Thymus (tissue), 11 donors: ENCODE data around the gene MTG1. TPM values are rescaled to one million over a fixed set of nuclear protein-coding genes. Genes with fewer than 3 reads are reported as not detected.

Experiments used
- DNase-seq, 9 donors: peaks; one replicate each; pipeline ENCODE4 v3.0.0-alpha.2; 2013; ENCODE audit warnings: low spot score in 9 of 9, low read depth in 6 of 9, missing footprints in 1 of 9
- H3K27ac ChIP-seq, 2 donors: one replicate each; pipeline ENCODE4 v1.5.1; 2013; ENCODE audit warnings: control low read depth in 1 of 2, low read depth in 1 of 2, low read length in 1 of 2, mild to moderate bottlenecking in 1 of 2, moderate library complexity in 1 of 2
- H3K27me3 ChIP-seq, 2 donors: one replicate each; pipeline ENCODE4 v1.5.1; 2013; ENCODE audit warnings: low read length in 1 of 2; ENCODE audit not compliant: control insufficient read depth in 2 of 2, insufficient read depth in 1 of 2
- H3K36me3 ChIP-seq, 2 donors: one replicate each; pipeline ENCODE4 v1.5.1; 2013; ENCODE audit warnings: low read length in 1 of 2, mild to moderate bottlenecking in 1 of 2, moderate library complexity in 1 of 2; ENCODE audit not compliant: control insufficient read depth in 2 of 2, insufficient read depth in 2 of 2
- H3K4me1 ChIP-seq, 2 donors: one replicate each; pipeline ENCODE4 v1.5.1; 2013; ENCODE audit warnings: low read length in 2 of 2; ENCODE audit not compliant: control insufficient read depth in 2 of 2, insufficient read depth in 2 of 2
- H3K4me3 ChIP-seq, 2 donors: one replicate each; pipeline ENCODE4 v1.5.1; 2013; ENCODE audit warnings: low read length in 2 of 2, control low read depth in 1 of 2, mild to moderate bottlenecking in 1 of 2
- H3K9me3 ChIP-seq, 2 donors: one replicate each; pipeline ENCODE4 v1.5.1; 2013; ENCODE audit warnings: low read length in 1 of 2, mild to moderate bottlenecking in 1 of 2; ENCODE audit not compliant: control insufficient read depth in 2 of 2, insufficient read depth in 1 of 2
- WGBS: extraction: QIAGEN DNeasy Blood & Tissue Kit; methylation state at CpG from one replicate; pipeline ENCODE4 v1.1.7; 2013; 5-methylcytosine and 5-hydroxymethylcytosine counted together
- polyA plus RNA-seq: library from polyadenylated mRNA; stranded (reverse); fragments of 200-250 nt; gene quantifications from one replicate; pipeline ENCODE4 v1.2.3, GENCODE V29; 2013
- total RNA-seq: library from RNA; stranded (reverse); fragments of 120-200 nt; gene quantifications from one replicate; pipeline ENCODE4 v1.2.4, GENCODE V29; 2013
- donor health status: healthy.

The MTG1 gene
- total and polyA plus RNA-seq, 2 donors, result 22.7 to 59.4 TPM

DNA sequence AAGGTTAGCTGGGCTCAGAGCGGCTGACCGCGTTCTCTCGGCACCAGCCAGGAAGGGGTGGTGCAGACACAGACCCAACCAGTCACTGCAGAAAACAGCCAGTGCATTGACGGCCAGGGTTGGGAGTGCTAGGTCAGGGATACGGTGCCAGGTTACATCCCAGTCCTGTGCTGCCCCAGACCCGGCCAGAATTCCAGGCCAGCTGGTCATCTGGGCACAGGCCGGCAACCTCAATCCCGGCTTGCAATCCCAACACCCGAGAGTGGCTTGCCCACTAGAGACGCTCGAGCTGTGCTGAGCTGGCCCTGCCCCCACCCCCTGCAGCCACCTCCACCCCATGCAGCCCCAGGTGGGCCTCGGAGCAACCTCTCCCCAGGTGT is 43.0 kb upstream of the MTG1 start:
- H3K27me3 ChIP-seq, result peaks cover 3 to 24% of the 10 kb centered on the region in 2 donors
- DNase-seq, result no peak
- WGBS, result 67% methylated on average over 13 of the region's 13 CpGs
- H3K36me3 ChIP-seq, result no peaks in the 10 kb centered on the region
- H3K4me1 ChIP-seq, result peaks cover 0 to under 1% of the 10 kb centered on the region in 2 donors
- no peak overlapping the region for H3K27ac ChIP-seq
- H3K4me3 ChIP-seq, result no peak overlapping the region
- no peaks in the 10 kb centered on the region for H3K9me3 ChIP-seq

GRCh38 chr10:133351408-133352318 is 42.3 kb upstream of the MTG1 start:
- Histone ChIP-seq H3K36me3 (no peaks in the 10 kb centered on the region), H3K4me3 (no peak overlapping the region), H3K27me3 (peaks cover 3 to 27% of the 10 kb centered on the region in 2 donors), H3K27ac (no peak overlapping the region), H3K9me3 (no peaks in the 10 kb centered on the region), H3K4me1 (peaks cover 4 to 6% of the 10 kb centered on the region in 2 donors)
- no peak for DNase-seq
- WGBS, result 79% methylated on average over 24 of the region's 24 CpGs

- Histone ChIP-seq H3K27me3 (peaks cover 0 to 23% of the 10 kb centered on the region in 2 donors), H3K4me1 (peaks cover 9 to 12% of the 10 kb centered on the region in 2 donors), H3K36me3 (no peaks in the 10 kb centered on the region), H3K9me3 (no peaks in the 10 kb centered on the region), H3K4me3 (no peak overlapping the region), H3K27ac (no peak overlapping the region)
- DNase-seq, result no peak
- 91% methylated on average over 16 of the region's 16 CpGs for WGBS
Observed at GRCh38 chr10:133353202-133353959, 40.6 kb upstream of the MTG1 start.

GRCh38 chr10:133353988-133354605 is 39.9 kb upstream of the MTG1 start:
- no peak for DNase-seq
- H3K4me3 ChIP-seq, result no peak overlapping the region
- H3K27ac ChIP-seq, result no peak overlapping the region
- H3K36me3 ChIP-seq, result no peaks in the 10 kb centered on the region
- H3K9me3 ChIP-seq, result no peaks in the 10 kb centered on the region
- H3K4me1 ChIP-seq, result peaks cover 9 to 12% of the 10 kb centered on the region in 2 donors
- 91% methylated on average over 16 of the region's 16 CpGs for WGBS
- H3K27me3 ChIP-seq, result peaks cover 0 to 23% of the 10 kb centered on the region in 2 donors

DNA sequence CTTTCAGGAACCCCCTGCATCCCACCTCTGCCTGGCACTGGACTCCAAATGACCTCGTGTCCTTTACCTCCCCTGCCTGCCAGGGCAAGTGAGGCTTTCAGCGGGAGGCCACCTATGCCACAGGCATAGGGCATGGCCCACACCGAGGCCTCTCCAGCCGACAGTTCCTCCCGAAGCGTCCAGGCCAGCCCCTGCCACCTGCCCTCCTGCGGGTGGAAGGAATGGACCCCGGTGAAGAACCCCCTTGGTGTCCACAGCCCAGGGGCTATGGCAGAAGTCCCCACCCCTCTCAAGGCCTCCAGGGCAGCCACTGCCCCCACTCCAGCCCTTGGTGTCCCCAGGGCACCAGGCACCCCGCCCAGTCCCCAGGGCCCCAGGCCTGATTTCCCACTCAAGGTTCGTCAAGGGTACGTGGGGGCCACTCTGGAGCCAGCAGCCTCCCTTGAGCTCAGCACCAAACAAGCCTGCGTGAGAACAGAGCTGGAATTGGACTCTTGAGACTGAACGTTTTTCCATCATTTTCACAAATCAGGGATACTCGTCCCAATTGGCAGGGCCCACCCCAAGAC is 39.2 kb upstream of the MTG1 start:
- H3K4me1 ChIP-seq, result peaks cover 9 to 12% of the 10 kb centered on the region in 2 donors
- no peak for DNase-seq
- no peaks in the 10 kb centered on the region for H3K9me3 ChIP-seq
- H3K27me3 ChIP-seq, result peaks cover 0 to 23% of the 10 kb centered on the region in 2 donors
- H3K27ac ChIP-seq, result no peak overlapping the region
- no peaks in the 10 kb centered on the region for H3K36me3 ChIP-seq
- H3K4me3 ChIP-seq, result no peak overlapping the region
- 97% methylated on average over 14 of the region's 14 CpGs for WGBS

DNA sequence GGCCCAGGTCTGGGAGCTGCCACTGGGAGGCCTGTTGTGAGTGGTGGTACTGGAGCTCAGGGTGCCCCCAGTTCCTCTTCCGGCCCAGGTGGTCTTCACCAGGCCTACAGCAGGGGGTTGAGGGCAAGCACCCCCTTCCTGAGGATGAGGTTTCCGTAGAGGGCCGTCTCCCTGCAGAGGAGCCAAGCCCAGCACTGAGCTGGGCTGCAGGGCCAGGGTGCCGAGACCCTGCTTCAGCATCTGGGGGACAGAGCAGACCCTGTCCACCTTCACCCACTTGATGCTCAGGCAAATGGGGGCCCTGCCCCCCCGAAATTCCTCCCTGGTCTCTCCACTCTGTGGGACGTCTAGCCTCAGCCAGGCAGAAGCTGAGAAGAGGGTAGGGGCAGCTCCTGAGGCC is 38.7 kb upstream of the MTG1 start:
- no peaks in the 10 kb centered on the region for H3K9me3 ChIP-seq
- WGBS, result 80% methylated on average over 6 of the region's 6 CpGs
- H3K27ac ChIP-seq, result no peak overlapping the region
- H3K4me3 ChIP-seq, result no peak overlapping the region
- peaks cover 9 to 12% of the 10 kb centered on the region in 2 donors for H3K4me1 ChIP-seq
- H3K36me3 ChIP-seq, result no peaks in the 10 kb centered on the region
- no peak for DNase-seq
- peaks cover 0 to 23% of the 10 kb centered on the region in 2 donors for H3K27me3 ChIP-seq

- Histone ChIP-seq H3K9me3 (no peaks in the 10 kb centered on the region), H3K27ac (no peak overlapping the region), H3K4me1 (peaks cover 9 to 12% of the 10 kb centered on the region in 2 donors), H3K4me3 (no peak overlapping the region), H3K36me3 (no peaks in the 10 kb centered on the region), H3K27me3 (peaks cover 0 to 23% of the 10 kb centered on the region in 2 donors)
- DNase-seq, result no peak
- WGBS, result 98% methylated on average over 3 of the region's 3 CpGs
Observed at GRCh38 chr10:133355991-133356390, 38.0 kb upstream of the MTG1 start.

GRCh38 chr10:133356549-133357284 is 37.2 kb upstream of the MTG1 start:
- DNase-seq, result no peak
- H3K4me3 ChIP-seq, result peak overlapping the region; percentile 48 to 61
- H3K4me1 ChIP-seq, result peaks cover 9 to 12% of the 10 kb centered on the region in 2 donors
- no peak overlapping the region for H3K27ac ChIP-seq
- WGBS, result 59% methylated on average over 27 of the region's 27 CpGs
- no peaks in the 10 kb centered on the region for H3K9me3 ChIP-seq
- H3K36me3 ChIP-seq, result no peaks in the 10 kb centered on the region
- H3K27me3 ChIP-seq, result peaks cover 0 to 21% of the 10 kb centered on the region in 2 donors
